ENCODE measurements around the gene TRAIP. TPM values are rescaled to one million over a fixed set of nuclear protein-coding genes. Genes with fewer than 3 reads are reported as not detected.

Gene TRAIP, protein sequence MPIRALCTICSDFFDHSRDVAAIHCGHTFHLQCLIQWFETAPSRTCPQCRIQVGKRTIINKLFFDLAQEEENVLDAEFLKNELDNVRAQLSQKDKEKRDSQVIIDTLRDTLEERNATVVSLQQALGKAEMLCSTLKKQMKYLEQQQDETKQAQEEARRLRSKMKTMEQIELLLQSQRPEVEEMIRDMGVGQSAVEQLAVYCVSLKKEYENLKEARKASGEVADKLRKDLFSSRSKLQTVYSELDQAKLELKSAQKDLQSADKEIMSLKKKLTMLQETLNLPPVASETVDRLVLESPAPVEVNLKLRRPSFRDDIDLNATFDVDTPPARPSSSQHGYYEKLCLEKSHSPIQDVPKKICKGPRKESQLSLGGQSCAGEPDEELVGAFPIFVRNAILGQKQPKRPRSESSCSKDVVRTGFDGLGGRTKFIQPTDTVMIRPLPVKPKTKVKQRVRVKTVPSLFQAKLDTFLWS
- total RNA-seq = 8.9 and 10.7 TPM in 2 replicates

DNA sequence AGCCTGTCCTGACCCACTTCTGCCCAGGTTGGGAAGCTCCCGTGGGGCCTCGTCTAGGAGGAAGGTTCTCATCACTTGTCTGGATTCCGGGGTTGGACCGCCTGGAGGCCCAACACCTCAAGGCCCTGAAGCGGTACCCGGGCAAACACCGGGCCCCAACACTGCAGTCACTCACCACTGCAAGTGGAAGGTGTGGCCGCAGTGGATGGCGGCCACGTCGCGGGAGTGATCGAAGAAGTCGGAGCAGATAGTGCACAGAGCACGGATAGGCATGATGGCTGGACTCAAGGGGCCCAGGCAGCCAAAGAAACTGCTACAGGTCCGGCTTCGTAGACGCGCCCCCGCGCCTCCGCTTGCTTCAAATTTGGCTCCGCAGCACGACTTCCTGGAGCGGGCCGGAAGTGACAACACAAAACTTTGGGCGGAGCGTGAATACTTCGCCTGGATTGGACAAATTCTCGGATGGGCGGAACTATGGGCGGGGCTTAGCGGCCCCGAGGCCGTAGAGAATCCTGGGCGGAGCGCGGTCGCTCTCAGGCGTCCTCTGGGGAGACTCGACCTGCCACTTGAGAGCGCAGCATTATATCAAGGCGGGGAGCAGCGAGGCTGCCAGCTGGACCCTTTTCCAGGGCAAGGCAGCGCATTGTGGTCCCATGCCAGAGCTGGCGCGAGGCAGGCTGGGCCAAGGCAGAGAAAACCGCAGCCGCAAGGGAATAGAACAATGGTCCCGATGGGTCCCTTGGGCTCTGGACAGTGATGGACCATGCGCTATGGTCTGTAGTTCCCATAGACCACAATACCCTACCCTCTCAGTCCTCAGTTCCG, at the start of gene TRAIP:
TRAIP (minus strand) TSS at position 384 of the 825 bp plus-strand sequence; CDS start at position 273, 111 bp downstream.

DNA sequence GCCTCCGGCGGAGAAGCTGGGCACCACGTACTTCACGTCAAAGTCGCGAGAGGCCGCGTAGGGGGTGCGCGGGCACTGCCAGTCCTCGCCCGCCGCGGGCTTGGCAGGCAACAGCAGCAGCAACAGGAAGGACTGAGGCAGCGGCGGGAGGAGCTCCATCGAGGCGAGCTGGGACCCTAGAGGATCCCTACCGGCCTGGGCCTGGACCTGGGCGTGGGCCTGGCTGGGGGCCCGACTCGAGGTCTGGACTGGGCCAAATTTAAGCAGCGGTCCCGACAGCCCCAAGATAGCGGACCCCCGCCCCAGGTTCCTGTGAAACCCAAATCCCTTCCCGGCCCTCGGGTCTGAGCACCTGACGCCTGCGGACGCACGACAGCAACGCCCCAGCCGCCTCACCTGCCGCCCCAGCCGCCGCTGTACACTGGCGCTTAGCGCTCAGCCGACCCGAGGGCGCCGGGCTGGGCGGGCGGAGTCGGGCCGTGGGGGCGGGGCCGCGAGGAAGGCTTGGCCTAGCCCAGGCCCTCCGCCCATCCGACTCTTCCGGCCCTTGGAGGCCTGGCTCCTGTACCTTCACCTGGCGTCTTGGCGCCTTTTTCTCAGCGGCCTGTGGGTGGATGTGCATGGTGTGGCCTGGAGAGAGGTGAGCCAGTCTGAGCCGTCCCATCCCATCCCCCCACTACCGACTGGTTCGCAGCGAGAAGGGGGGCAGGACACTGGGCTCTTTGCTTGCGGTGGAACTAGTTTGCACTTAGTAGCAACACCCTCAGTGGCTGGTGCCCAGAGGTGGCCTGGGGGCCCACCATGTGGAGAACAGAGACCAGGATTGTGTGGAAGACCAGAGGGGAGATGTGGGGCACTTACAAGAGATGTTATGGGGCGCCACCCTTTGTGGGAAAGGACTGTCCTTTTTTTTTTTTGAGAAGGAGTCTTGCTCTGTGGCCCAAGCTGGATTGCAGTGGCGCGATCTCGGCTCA, 47.4 kb upstream of the TRAIP start, which contains the start of gene MST1R:
MST1R (minus strand) TSS at position 423 of the 974 bp plus-strand sequence; CDS start at position 159, 264 bp downstream.

DNA sequence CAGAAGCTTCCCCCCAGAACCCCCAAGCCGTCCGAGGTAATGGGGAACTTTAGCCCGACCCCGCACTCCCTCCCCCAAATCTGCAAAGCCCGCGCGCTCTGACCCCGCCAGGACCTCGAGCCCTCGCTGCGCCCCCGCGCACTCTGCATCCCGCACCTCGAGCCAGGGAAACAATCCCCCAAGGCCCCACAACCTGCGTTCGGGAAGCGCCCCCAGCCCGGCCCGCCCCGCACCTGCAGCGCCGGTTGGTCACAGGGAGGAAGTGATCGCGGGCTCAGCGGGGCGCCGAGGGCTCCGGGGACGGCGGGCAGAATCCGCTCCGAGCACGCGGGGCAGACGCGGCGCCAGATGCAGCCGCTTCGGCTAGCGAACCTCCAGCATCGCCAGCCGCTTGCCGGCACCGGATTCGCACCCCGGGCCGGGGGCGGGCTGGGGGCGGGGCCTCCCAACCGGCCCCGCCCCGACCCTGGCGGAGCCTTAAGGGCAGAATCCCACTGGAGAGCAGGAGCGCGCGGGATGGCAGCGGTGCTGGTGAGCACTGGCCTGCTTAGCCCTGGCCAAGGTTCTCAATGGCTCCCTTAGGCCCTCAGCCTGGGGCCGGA, 13.3 kb upstream of the TRAIP start, which contains the start of gene CAMKV:
CAMKV (minus strand) TSS at position 382 of the 602 bp plus-strand sequence. CDS start 7,518 bp downstream, outside the sequence.

DNA sequence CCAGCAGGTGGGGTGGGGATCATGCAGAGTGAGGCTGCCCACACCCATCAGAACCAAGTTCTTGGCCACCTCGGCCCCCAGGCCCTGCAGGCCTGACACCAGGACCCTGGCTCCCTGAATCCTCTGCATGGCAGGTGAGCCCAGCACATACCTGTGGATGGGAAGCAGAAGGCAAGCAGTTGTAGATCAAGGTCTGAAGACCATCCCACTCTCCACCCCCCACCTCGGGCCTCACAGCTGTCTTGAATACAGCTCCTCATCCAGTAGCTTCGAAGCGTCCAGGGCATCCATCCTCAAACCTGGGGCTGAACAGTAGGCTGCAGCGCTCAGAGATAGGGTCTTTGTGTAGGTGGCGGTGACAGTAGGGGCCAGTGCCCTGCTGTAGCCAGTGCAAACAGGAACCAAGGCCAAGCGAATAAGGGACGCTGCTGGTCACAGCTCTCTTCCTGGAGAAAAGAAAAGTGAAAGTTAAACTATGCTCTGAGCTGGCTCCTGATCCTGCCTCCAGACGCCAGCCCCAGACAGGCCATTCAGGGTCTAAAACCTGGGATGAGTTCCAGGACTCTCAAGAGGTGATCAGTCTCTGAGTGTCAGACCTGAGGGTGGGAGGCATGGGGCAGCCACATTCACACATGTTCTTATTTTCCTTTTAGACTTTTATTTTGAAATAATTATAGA, 42.7 kb downstream of the TRAIP start, which contains the start of gene UBA7:
UBA7 (minus strand) TSS at position 457 of the 678 bp plus-strand sequence; CDS start at position 291, 166 bp downstream.

DNA sequence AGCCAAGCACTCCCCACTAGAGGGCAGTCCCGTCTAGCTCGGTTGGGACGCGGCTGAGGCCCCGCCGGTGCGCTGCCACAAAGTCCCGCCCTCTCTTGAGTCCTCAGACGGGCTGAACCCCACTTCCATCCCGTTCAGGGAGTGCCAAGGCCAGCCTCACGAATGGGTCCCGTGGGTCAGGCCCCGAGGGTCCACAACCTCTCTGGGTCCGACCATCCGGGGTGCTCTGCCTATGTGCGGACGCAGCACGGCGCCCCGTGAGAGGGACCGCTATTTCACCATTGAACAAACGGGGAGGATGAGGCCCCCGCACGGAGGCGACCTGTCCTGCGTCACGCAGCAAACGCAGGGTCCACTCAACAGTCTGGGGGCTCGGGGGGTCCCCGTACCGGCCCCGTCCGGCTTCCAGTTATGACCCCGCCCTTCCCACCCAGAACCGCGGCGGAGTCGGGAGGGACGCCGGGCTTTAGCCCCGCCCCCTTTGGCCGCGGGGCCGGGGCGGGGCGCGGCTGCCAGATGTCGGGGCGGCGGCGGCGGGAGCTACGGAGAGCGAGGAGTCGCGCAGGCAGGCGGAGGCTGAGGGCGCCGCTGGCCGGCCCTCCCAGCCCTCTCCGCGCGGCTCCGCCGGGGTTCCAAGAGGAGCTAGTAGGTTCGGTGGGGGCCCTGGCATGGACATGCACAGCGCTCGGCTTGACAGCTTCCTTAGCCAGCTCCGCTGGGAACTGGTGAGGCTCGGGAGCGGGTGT, 53.5 kb downstream of the TRAIP start, which contains the start of gene INKA1:
INKA1 (plus strand) TSS at position 543 of the 746 bp plus-strand sequence; CDS start at position 675, 132 bp downstream.

DNA sequence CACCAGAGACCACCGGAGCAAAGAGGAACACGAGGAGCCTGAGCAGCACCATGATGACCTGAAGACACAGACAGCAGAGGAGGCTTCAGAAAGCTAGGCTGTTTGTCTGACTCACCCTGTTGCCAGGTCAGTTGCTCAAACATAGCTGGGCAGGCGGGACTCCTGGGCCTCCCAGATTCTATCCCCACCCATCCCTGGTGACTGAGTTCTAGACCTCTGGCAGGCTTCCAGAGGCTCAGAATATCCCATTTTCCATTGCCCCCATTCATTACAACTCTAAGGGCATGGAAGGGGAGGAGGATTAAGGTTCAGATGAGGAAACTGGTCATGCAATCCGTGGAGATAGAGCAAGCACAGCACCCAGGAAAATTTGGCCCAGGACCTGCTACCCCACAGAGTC, 56.6 kb downstream of the TRAIP start, which contains the start of gene CDHR4:
CDHR4 (minus strand) TSS at position 113 of the 400 bp plus-strand sequence; CDS start at position 52, 61 bp downstream.

DNA sequence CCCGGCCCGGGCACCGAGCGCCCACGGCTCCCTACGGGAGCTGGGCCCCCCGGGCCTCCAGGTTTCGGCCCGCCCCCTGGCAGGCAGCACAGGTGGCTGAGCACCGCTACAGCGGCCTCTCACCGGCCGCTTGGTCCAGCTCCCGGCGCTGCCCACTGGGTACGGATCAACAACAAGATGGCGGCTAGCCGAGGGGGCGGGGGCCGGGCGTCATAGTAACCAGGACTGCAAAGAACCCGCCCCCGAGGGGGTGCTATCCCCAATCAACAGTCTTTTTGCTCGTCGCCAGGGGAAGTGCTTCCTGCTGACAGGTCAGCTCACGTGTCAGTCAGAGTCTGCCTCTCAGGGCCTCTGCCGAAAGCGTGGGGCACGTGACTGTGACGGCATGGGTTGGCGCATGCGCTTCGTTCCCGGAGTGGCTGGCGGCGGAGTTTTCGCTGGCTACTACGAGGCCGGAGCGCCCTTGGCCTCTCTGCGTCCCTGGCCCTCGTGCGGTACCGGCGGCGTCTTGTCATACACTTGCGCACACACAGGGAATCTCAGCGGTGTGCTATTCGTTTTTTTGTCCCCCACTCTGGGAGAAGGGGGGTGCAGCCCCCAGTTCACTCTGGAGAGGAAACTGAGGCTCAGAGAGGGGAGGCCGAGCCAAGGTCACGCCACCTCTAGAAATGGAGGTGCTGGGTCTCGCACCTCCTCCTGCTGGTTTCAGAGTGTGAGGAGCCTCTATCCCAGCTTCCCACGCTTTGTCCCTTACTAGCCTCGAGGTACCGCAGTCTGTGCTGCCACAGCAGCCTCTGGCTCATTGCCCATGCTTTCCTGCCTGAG, 69.8 kb downstream of the TRAIP start, which contains the start of gene IP6K1:
IP6K1 (minus strand) TSS at position 186 of the 825 bp plus-strand sequence. CDS start 38,502 bp downstream, outside the sequence.

Other genes starting within 250 kb of the TRAIP start
- gene APEH, start 182.2 kb downstream of the TRAIP start, total RNA-seq = 139 and 163 TPM in 2 replicates
- gene MST1, start 167.1 kb downstream of the TRAIP start, total RNA-seq = 3.7 and 4.8 TPM in 2 replicates
- gene RNF123, start 167.0 kb downstream of the TRAIP start, total RNA-seq = 22.5 and 30.6 TPM in 2 replicates
- 1.2 TPM in 1 of 2 replicates, not detected in the other for gene AMIGO3, start 136.9 kb downstream of the TRAIP start, total RNA-seq
- 51.2 and 89.7 TPM in 2 replicates for gene GMPPB, start 132.6 kb downstream of the TRAIP start, total RNA-seq
- gene IP6K1, start 70.0 kb downstream of the TRAIP start, total RNA-seq = 25.1 and 30.5 TPM in 2 replicates
- not detected in 2 replicates for gene CDHR4, start 56.7 kb downstream of the TRAIP start, total RNA-seq
- gene INKA1, start 53.3 kb downstream of the TRAIP start, total RNA-seq = 2.5 and 7.5 TPM in 2 replicates
- 36.3 and 41.8 TPM in 2 replicates for gene UBA7, start 42.6 kb downstream of the TRAIP start, total RNA-seq
- gene CAMKV, start 13.3 kb upstream of the TRAIP start, total RNA-seq = not detected in 2 replicates
- gene MST1R, start 47.3 kb upstream of the TRAIP start, total RNA-seq = under 0.01 and 0.53 TPM in 2 replicates
- 22.0 and 26.5 TPM in 2 replicates for gene MON1A, start 73.2 kb upstream of the TRAIP start, total RNA-seq
- 28.0 and 28.9 TPM in 2 replicates for gene RBM6, start 83.6 kb upstream of the TRAIP start, total RNA-seq
- 61.3 and 61.4 TPM in 2 replicates for gene RBM5, start 232.4 kb upstream of the TRAIP start, total RNA-seq